Common myeloid progenitor, CD34-positive (primary cell): ENCODE data around the gene BNIPL.
A peak's percentile ranks its signal among the peaks of the same experiment; 100 is the strongest.

Experiments used
- CTCF ChIA-PET: fragments of 350-600 bp; sonication (Branson Sonifier 250); formaldehyde crosslinking; loops from one replicate; lab custom pipeline; 2021; ENCODE audit warnings: antibody characterized with exemption; lab: Charles Lee
- POLR2A ChIA-PET: fragments of 350-600 bp; sonication (Branson Sonifier 250); formaldehyde crosslinking; loops from one replicate; lab custom pipeline; 2021; ENCODE audit warnings: antibody characterized with exemption; lab: Charles Lee
- DNase-seq, 3 donors: peaks; one replicate each; pipeline versions ENCODE4 v3.0.0 to v3.0.0-alpha.2; 2013
- H3K27ac ChIP-seq, 2 experiments: 1 replicate in 1 of 2; 2 replicates in 1 of 2; pipeline ENCODE4 v1.7.0; 2013; ENCODE audit warnings: inconsistent platforms in 2 of 2, low read length in 2 of 2, mild to moderate bottlenecking in 2 of 2, low read depth in 1 of 2, moderate library complexity in 1 of 2; ENCODE audit not compliant: severe bottlenecking in 2 of 2, insufficient read depth in 1 of 2, poor library complexity in 1 of 2
- H3K27me3 ChIP-seq, 5 experiments: replicated peaks in 2 of 5; 1 replicate in 3 of 5; 2 replicates in 2 of 5; pipeline versions ENCODE4 v1.6.1 to v1.7.0; 2013; ENCODE audit warnings: low read length in 4 of 5, mild to moderate bottlenecking in 2 of 5, moderate library complexity in 2 of 5, inconsistent platforms in 1 of 5; ENCODE audit not compliant: insufficient read depth in 5 of 5, control insufficient read depth in 4 of 5
- H3K36me3 ChIP-seq, 4 experiments: 1 replicate in 2 of 4; 2 replicates in 2 of 4; pipeline versions ENCODE4 v1.6.1 to v1.7.0; 2013; ENCODE audit warnings: low read length in 3 of 4, control low read depth in 1 of 4, mild to moderate bottlenecking in 1 of 4; ENCODE audit not compliant: control insufficient read depth in 4 of 4, insufficient read depth in 4 of 4
- H3K4me1 ChIP-seq, 4 experiments: 1 replicate in 3 of 4; 2 replicates in 1 of 4; pipeline versions ENCODE4 v1.6.1 to v1.7.1; 2013; ENCODE audit warnings: low read length in 3 of 4, mild to moderate bottlenecking in 3 of 4, control low read depth in 1 of 4, inconsistent platforms in 1 of 4, moderate library complexity in 1 of 4; ENCODE audit not compliant: control insufficient read depth in 4 of 4, insufficient read depth in 4 of 4; ENCODE audit errors: control extremely low read depth in 1 of 4
- H3K4me3 ChIP-seq, 7 experiments: 1 replicate in 4 of 7; 2 replicates in 3 of 7; pipeline versions ENCODE4 v1.5.1 to v1.7.0; 2013; ENCODE audit warnings: mild to moderate bottlenecking in 7 of 7, low read length in 6 of 7, moderate library complexity in 6 of 7, inconsistent platforms in 2 of 7, low read depth in 2 of 7, control low read depth in 1 of 7; ENCODE audit not compliant: insufficient read depth in 4 of 7, control insufficient read depth in 1 of 7; ENCODE audit errors: extremely low read depth in 1 of 7
- H3K9me3 ChIP-seq, 5 experiments: 1 replicate in 4 of 5; 2 replicates in 1 of 5; pipeline versions ENCODE4 v1.6.1 to v1.7.1; 2013; ENCODE audit warnings: low read length in 4 of 5, mild to moderate bottlenecking in 2 of 5, inconsistent platforms in 1 of 5, low read depth in 1 of 5, moderate library complexity in 1 of 5; ENCODE audit not compliant: control insufficient read depth in 4 of 5, insufficient read depth in 2 of 5; ENCODE audit errors: control extremely low read depth in 1 of 5
- WGBS: methylation state at CpG from one replicate; pipeline ENCODE4 v1.1.5; 2013; ENCODE audit not compliant: insufficient coverage; 5-methylcytosine and 5-hydroxymethylcytosine counted together

The BNIPL gene

DNA sequence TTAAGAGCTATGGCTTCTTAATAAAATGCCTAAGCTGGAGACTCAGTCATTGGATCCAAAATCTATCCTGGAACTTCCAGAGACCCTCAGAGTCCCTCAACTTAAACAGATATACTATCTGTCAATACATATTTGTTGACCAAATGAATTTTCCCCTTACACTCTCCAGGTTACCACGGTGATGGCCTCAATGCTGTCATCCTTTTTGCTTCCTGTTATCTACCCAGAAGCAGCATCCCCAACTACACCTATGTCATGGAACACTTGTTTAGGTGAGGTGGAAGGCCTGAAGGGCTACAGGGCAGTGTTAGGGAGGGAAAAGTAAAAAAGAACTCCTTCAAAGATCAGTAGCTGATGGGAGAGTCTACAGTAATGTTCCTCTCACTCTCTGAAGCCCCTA, 6.8 kb downstream of the BNIPL start:
- Histone ChIP-seq H3K4me1 (peaks cover 2 to 11% (median 6%) of the 10 kb centered on the region in 4 experiments), H3K27me3 (no peaks in the 10 kb centered on the region), H3K36me3 (no peaks in the 10 kb centered on the region), H3K4me3 (no peak overlapping the region), H3K27ac (no peak overlapping the region), H3K9me3 (no peaks in the 10 kb centered on the region)
- WGBS = no CpG with 5 or more reads among the region's 1 CpG
- ChIA-PET CTCF (interaction anchor here (1.0 to 8.2 kb wide), 7 partner anchors 9 to 100 kb away, joined by 3 to 59 read pairs (median 3); partner anchors contain the start of genes CDC42SE1 and MLLT11), POLR2A (no interaction called here)
- DNase-seq = no peak

DNA sequence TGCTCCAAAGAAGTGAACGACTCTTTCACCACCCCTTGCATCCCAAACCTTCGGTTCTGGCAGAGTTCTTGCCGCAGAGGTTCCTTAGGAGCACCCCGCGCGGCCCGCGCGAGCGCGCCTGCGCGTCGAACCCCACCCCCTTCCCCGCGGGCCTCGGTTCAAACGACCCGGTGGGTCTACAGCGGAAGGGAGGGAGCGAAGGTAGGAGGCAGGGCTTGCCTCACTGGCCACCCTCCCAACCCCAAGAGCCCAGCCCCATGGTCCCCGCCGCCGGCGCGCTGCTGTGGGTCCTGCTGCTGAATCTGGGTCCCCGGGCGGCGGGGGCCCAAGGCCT, 11.2 kb downstream of the BNIPL start, which contains the start of gene C1orf56:
TSS of gene C1orf56 (plus strand) at position 161 of the 334 bp plus-strand sequence. CDS start at position 258, 97 bp downstream.
- WGBS = 2% methylated on average over 10 of the region's 29 CpGs
- CTCF ChIA-PET = interaction anchor here (0.5 to 8.2 kb wide), 8 partner anchors 10 to 107 kb away, joined by 3 to 59 read pairs (median 6); partner anchors contain the start of genes BNIPL, CDC42SE1 and MLLT11
- peak; percentile 54 to 57 (median 55) for DNase-seq

DNA sequence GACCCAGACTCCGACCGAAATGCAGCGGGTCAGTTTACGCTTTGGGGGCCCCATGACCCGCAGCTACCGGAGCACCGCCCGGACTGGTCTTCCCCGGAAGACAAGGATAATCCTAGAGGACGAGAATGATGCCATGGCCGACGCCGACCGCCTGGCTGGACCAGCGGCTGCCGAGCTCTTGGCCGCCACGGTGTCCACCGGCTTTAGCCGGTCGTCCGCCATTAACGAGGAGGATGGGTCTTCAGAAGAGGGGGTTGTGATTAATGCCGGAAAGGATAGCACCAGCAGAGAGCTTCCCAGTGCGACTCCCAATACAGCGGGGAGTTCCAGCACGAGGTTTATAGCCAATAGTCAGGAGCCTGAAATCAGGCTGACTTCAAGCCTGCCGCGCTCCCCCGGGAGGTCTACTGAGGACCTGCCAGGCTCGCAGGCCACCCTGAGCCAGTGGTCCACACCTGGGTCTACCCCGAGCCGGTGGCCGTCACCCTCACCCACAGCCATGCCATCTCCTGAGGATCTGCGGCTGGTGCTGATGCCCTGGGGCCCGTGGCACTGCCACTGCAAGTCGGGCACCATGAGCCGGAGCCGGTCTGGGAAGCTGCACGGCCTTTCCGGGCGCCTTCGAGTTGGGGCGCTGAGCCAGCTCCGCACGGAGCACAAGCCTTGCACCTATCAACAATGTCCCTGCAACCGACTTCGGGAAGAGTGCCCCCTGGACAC, 11.7 kb downstream of the BNIPL start:
- CTCF ChIA-PET = interaction anchor here (0.5 to 8.2 kb wide), 10 partner anchors 10 to 106 kb away, joined by 3 to 59 read pairs (median 5); partner anchors contain the start of genes BNIPL, CDC42SE1, MINDY1 and MLLT11
- peak overlapping the region in 1 of 2 experiments; percentile 49 for H3K27ac ChIP-seq
- DNase-seq = peak; percentile 72 to 87 (median 85)

More for the DNA sequence above, 11.2 kb downstream of the BNIPL start, which contains the start of gene C1orf56:
- Histone ChIP-seq H3K27me3 (no peaks in the 10 kb centered on the region), H3K4me3 (peak within 1 kb of the TSS; percentile 56 to 92 (median 80)), H3K4me1 (peaks cover 2 to 18% (median 9%) of the 10 kb centered on the region in 4 experiments), H3K27ac (peak within 1 kb of the TSS in 1 of 2 experiments; percentile 49), H3K9me3 (no peaks in the 10 kb centered on the region), H3K36me3 (peaks cover 2 to 20% (median 8%) of the 10 kb centered on the region in 4 experiments)
- POLR2A ChIA-PET = interaction anchor here (0.6 to 2.6 kb wide), 2 partner anchors 11 to 65 kb away, joined by 7 to 8 read pairs; no protein-coding TSS in a partner anchor

DNA sequence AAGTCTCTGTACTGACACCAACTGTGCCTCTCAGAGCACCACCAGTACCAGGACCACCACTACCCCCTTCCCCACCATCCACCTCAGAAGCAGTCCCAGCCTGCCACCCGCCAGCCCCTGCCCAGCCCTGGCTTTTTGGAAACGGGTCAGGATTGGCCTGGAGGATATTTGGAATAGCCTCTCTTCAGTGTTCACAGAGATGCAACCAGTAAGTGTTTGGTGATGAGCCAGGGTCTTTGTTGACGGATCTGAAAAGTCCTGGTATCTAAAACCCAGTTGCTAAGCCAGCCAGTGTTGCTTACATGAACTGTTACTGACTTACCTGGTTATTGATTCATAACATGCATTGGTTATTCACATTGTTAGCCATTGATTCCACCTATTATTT, 12.3 kb downstream of the BNIPL start:
- Histone ChIP-seq H3K4me3 (peak overlapping the region; percentile 23 to 92 (median 80)), H3K4me1 (peaks cover 2 to 18% (median 9%) of the 10 kb centered on the region in 4 experiments), H3K9me3 (no peaks in the 10 kb centered on the region), H3K27ac (no peak overlapping the region), H3K36me3 (peaks cover 3 to 31% (median 18%) of the 10 kb centered on the region in 4 experiments), H3K27me3 (no peaks in the 10 kb centered on the region)
- DNase-seq = peak in 1 of 3 donors; percentile 19
- POLR2A ChIA-PET = interaction anchor here (2.6 kb wide), 1 partner anchor 9 kb away, joined by 8 read pairs; no protein-coding TSS in a partner anchor
- 30% methylated on average over 2 of the region's 3 CpGs for WGBS
- CTCF ChIA-PET = interaction anchor here (1.0 to 8.2 kb wide), 8 partner anchors 9 to 51 kb away, joined by 3 to 59 read pairs (median 6); partner anchors contain the start of genes BNIPL, CDC42SE1, MINDY1 and MLLT11

More for the DNA sequence above, 11.7 kb downstream of the BNIPL start:
- POLR2A ChIA-PET = interaction anchor here (2.6 kb wide), 1 partner anchor 10 kb away, joined by 8 read pairs; no protein-coding TSS in a partner anchor
- H3K4me1 ChIP-seq = peaks cover 2 to 18% (median 9%) of the 10 kb centered on the region in 4 experiments
- H3K36me3 ChIP-seq = peaks cover 3 to 26% (median 12%) of the 10 kb centered on the region in 4 experiments
- H3K27me3 ChIP-seq = no peaks in the 10 kb centered on the region
- no peaks in the 10 kb centered on the region for H3K9me3 ChIP-seq
- WGBS = under 1% methylated on average over 41 of the region's 48 CpGs
- H3K4me3 ChIP-seq = peak overlapping the region; percentile 56 to 92 (median 80)

DNA sequence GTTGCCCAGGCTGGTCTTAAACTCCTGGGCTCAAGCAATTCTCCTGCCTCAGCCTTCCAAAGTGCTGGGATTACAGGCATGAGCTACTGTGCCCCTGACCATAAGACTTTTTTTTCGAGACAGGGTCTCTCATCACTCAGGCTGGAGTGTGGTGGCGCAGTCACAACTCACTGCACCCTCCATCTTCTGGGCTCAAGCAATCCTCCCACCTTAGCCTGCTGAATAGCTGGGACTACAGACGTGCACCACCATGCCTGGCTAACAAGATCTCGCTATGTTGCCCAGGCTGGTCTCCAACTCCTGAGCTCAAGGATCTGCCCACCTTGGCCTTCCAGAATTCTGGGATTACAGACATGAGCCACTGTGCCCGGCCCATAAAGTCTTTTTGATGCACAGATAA, 13.1 kb downstream of the BNIPL start:
- Histone ChIP-seq H3K27me3 (no peaks in the 10 kb centered on the region), H3K4me1 (peaks cover 2 to 18% (median 9%) of the 10 kb centered on the region in 4 experiments), H3K4me3 (no peak overlapping the region), H3K36me3 (peaks cover 7 to 37% (median 25%) of the 10 kb centered on the region in 4 experiments), H3K27ac (no peak overlapping the region), H3K9me3 (no peaks in the 10 kb centered on the region)
- 100% methylated on average over 4 of the region's 5 CpGs for WGBS
- POLR2A ChIA-PET = interaction anchor here (1.0 kb wide), 1 partner anchor 10 kb away, joined by 6 read pairs; the partner anchor contains the start of gene CDC42SE1
- CTCF ChIA-PET = interaction anchor here (0.6 to 8.2 kb wide), 6 partner anchors 8 to 302 kb away, joined by 3 to 59 read pairs (median 4); partner anchors contain the start of genes BNIPL, CDC42SE1, MINDY1 and MLLT11
- no peak for DNase-seq

DNA sequence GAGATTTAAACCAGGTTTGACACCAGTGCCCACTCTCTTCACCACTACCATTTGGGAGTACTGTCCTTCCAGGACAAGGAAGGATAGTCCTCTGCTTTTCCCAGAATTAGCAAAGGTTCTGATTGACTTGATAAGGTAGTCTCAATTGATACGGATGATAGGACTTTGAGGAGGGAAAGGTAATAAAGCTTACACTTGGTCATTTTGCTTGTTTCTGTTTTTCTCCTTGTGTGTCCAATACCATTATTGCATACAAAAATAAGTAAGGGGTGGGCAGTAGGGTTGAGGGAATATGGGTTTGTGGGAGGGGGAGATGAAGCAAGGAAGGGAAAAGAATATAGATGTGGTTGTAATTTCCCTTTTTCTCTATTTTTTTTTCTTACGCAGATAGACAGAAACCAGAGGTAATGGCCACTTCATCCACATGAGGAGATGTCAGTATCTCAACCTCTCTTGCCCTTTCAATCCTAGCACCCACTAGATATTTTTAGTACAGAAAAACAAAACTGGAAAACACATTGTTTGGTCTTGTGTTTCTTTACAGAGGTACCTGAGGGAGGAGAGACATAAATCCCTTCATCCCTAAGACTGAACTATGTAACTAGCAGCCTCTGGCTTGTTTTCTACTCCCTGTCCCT, 13.8 kb downstream of the BNIPL start:
- DNase-seq = no peak
- POLR2A ChIA-PET = interaction anchor here (1.0 to 1.4 kb wide), 3 partner anchors 9 to 45 kb away, joined by 3 to 6 read pairs (median 4); partner anchors contain the start of genes CDC42SE1 and MLLT11

More for the DNA sequence above, 13.8 kb downstream of the BNIPL start:
- no peaks in the 10 kb centered on the region for H3K9me3 ChIP-seq
- no CpG with 5 or more reads among the region's 2 CpGs for WGBS
- H3K36me3 ChIP-seq = peaks cover 10 to 44% (median 32%) of the 10 kb centered on the region in 4 experiments
- H3K4me3 ChIP-seq = no peak overlapping the region
- peaks cover 2 to 21% (median 10%) of the 10 kb centered on the region in 4 experiments for H3K4me1 ChIP-seq
- H3K27me3 ChIP-seq = no peaks in the 10 kb centered on the region
- no peak overlapping the region for H3K27ac ChIP-seq
- CTCF ChIA-PET = interaction anchor here (0.6 to 8.2 kb wide), 7 partner anchors 8 to 301 kb away, joined by 3 to 59 read pairs (median 4); partner anchors contain the start of genes BNIPL, CDC42SE1, MINDY1 and MLLT11
